Transverse colon (tissue), 3 donors: ENCODE data around the gene AGBL4.

ENCODE experiments used
- CTCF ChIP-seq, 5 experiments: fragments of 200-600 bp in 3 of 5; fragments of 450-650 bp in 2 of 5; sonication (generic) in 3 of 5; IDR thresholded peaks; 1 replicate in 2 of 5; 2 replicates in 3 of 5; pipeline ENCODE4 v1.5.1; 2016 to 2017; ENCODE audit warnings: antibody characterized with exemption in 5 of 5, inconsistent platforms in 3 of 5, mild to moderate bottlenecking in 2 of 5, moderate library complexity in 1 of 5
- POLR2A ChIP-seq: fragments of 450-650 bp; IDR thresholded peaks from one replicate; pipeline ENCODE4 v1.6.1; 2016; ENCODE audit warnings: antibody characterized with exemption, mild to moderate bottlenecking, moderate library complexity

GRCh38 chr1:49051647-49052046 lies 972.1 kb downstream of the AGBL4 start:
- TF ChIP-seq CTCF (IDR thresholded peaks at IDR 0.05) (no peak), POLR2A (no peak)
